M059J (cell line): ENCODE results near the gene CHST15. TPM values are rescaled to one million over a fixed set of nuclear protein-coding genes. Genes with fewer than 3 reads are reported as not detected.

ENCODE experiments used
- DNase-seq: peaks from one replicate; pipeline ENCODE4 v3.0.0-alpha.2; 2012; ENCODE audit warnings: low read depth
- total RNA-seq: library from RNA; depleted of rRNA; stranded (reverse); fragments of >200 nt; shearing (Covaris generic); gene quantifications from 2 replicates; pipeline ENCODE4 v1.2.3, GENCODE V29; 2014; rRNA removed

Gene CHST15, protein sequence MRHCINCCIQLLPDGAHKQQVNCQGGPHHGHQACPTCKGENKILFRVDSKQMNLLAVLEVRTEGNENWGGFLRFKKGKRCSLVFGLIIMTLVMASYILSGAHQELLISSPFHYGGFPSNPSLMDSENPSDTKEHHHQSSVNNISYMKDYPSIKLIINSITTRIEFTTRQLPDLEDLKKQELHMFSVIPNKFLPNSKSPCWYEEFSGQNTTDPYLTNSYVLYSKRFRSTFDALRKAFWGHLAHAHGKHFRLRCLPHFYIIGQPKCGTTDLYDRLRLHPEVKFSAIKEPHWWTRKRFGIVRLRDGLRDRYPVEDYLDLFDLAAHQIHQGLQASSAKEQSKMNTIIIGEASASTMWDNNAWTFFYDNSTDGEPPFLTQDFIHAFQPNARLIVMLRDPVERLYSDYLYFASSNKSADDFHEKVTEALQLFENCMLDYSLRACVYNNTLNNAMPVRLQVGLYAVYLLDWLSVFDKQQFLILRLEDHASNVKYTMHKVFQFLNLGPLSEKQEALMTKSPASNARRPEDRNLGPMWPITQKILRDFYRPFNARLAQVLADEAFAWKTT
- 15.2 and 15.6 TPM in 2 replicates for total RNA-seq

DNA sequence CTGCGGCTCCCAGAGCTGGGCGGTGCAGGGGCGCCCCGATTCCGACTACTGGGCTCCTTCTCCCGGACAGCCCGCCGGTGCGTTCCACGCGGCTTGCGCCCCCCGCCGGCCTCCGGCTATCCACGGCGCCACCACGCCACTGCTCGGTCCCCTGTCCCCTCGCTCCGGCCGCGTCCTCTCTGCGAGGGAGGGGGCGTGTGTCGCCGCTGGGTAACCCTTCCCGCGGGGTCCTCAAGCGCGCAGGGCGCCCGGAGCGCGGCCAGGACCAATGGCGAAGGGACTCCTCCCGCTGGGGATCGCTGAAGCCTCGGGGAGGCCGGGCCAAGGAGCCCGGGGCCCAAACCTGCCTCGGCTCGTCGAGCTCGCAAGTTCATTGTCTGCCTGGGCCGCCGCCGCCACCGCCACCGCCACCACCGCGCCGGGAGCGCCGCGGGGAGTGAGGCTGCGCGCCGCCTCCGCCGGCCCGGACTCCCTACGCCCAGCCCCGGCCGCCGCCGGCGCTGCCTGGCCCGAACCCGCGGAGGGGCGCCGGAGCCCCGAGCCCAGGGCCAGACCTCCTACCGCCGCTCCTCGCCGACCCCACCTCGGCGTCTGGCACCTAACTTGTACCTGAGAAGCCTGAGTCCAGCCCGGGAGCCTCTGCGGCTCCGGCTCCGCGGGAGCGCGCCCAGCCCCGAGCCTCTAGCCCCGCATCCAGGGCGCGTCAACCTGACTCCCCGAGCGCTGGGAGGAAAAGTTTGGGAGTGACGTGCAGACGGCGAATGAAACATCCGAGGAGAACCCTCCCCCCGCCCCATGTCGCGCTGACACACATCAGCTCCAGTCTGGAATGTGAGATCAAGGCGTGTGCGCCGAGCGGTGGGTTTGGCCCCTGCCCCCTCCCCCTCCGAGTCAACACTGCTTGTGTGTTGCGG lies at the start of gene CHST15:
Gene CHST15 (minus strand): TSS at position 739 of the 914 bp plus-strand sequence. CDS start 47,386 bp downstream, outside the sequence.
- DNase-seq: peak; percentile 83

DNA sequence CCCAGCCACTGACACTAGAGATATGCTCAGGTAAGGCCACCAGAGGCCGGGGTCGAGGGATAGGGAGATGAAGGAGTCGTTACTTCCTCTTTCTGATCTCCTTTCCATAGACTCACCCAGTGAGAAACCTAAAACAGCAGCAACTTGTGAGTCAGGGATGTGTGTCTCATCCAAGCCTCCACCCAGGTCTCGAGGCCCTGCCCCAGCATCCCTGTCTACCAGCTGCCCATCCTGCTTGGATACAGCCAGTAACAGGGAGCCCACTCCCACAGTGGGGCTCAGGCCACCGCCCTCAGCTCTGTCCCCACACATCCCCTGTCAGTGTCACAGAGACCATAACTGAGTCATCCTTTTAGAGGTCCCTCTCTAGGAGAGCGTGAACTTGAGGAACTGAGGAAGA lies 49.6 kb upstream of the CHST15 start:
- no peak for DNase-seq

DNA sequence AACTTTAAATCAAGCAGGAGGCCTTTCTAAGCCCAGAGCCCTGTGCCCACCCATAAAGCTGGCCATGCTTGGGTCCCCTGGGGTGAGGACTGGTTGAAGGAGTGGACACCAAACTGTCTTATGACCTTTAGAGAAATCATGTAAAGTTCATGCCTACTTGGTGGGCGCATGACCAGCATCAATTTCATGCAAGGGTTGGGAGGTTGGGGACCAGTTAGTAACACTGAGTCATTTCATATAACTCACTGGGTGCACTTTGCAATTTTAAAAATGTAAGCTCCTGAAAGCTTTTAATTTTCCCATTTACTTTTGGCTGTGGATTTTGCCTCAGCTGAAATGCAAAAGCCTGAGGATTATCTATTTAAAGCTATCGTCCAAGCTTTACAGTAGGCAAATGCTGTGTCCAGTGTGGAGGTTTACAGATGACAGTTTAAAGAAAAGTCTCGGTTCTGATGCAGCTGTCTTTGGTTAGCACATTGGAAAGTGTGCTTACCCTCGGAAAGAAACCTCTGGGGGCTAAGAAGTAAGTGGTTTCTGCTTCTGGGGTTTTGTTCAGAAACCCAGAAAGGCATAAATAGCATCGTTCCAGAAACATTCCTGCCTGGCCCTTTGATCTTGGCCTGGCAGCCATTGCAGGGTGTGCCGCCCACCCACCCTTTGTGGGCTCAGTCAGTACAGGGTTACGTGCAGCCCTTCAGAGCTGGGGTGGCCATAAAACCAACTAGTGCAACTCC lies 48.8 kb upstream of the CHST15 start:
- DNase-seq: no peak

DNA sequence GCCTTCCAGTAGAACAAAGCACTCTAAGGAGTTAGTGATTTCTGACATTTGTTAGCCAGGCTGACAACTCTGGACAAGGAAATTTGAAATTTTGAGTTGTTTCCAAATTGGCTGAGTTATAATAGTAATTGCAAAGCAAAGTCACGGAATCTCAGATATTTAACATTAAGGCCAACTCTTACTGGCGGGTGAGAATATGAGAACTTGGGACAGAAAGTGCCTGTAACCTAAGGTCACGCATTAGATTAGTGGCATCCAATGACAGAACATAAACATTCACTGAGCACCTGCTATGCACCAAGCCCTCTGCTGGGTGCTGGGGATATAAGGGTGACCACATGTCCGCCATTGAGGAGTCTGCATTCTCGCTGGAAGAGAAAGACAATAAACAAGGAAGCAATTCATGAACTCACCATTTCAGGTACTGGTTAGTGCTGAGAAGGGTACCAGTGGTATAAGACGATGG lies 45.5 kb upstream of the CHST15 start:
- DNase-seq: no peak

DNA sequence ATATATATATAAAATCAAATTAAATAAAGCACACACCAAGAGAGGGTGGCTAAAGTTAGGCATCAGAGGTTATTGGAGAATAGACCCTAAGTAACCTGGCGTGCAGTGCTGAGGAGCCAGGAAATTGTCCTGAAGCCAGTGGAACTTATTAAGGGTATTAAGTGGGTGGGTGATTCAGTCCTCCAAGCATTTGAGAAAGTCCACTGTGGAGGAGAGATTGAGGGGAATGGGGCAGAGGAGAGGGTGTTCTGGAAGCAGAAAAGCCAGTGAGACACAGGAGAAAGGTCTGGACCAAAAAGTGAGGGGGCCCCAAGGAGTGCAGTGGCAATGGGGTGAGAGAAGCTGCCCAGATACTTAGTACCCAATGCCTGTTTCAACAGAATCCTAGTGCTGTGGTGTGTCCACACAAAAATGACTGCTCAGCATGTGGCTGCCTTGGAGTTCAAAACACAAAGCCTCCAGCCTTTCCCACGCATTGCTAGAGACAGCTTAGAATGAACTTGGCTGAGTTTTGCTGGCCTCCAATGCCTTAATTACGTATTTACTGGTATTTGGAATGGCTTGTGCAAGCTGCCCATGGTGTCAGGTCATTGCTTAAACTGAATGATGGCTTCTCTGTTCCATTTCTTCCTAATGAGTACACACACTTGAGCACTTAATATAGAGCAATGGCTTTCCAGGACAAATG lies 44.9 kb upstream of the CHST15 start:
- DNase-seq: no peak

DNA sequence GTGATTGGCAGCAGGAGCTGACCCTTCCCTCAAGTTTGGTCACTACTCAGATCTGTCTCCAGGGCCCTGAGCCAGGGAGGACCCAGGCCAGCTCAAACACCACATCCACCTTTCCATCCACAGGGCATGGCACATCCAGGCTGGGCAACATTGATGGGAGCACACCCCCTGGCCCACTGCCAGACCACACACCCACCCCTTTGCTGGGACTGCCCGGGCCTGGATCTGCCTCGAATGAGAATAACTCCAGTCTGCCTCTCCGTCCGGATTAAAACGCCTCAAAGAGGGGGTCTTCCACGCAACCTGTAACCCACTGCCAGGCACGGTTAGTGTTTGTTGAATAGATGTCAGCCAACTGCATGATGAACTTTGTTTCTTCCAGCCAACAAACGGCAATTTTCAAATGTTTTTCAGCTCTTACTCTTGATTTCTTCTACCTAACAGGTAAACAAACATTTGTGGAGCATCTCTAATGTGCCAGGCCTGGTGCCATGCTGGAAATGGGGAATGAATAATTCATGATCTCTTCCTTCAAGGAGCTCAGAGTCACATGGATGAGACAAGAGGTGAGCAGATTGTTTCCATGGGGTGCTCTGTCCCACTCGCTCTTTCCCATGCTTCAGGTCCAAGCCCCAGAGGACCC lies 41.0 kb upstream of the CHST15 start:
- DNase-seq: no peak

DNA sequence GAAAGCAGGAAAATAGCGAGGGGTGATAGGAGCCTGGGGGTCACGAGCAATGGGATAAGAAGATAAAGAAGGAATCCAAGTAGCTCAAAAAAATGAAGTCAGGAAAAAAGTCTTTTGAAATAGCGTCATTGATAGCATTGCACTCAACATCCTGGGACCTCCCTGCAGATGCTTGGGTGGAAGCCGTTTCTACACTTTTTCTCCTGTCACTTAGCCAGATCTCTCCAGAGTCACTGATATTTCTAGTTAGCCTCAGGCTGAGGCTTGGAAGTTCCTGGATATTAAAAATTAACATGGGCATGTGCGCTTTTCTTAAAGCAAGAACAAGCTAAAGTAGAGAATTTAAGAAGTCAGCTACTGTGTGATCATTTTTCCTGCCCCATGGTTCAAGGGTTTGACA lies 39.5 kb upstream of the CHST15 start:
- DNase-seq: no peak

DNA sequence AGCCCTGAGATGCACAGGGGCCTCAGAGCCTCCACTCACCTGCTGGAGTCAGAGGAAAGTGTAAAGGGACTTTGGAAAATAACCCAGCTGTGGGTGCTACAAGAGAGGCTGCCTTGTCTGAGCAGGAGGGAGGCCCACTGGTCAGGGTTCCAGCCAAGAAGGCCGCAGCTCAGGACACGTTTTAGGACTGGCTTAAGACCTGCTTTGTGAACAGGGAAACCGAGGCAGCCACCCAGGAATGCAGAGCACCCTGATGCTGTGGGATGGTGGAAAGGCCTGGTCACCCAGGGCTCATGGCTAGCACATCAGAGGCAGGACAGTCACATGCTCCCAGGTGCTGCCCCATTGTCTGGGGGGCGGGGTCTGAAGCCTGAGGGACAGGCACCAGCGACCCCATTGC lies 38.9 kb upstream of the CHST15 start:
- no peak for DNase-seq

DNA sequence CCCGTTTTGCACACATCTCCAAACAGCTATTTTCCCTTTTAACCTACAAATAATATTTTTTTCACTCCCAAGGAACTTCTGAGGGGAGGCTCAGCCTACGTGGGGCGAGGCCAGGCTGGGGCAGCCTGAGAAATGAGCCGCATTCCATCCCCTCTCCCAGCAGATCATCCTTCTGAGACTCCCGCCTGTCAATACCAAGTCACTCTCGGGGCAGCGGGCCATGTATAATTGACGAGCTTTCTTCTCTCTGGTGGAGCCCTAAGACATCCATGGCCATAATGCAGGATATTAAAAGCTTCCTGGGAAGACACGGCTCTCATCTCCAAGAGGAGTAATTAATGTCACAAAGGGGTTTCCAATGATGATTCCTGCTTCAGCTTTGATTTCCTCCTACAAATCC lies 37.8 kb upstream of the CHST15 start:
- no peak for DNase-seq

DNA sequence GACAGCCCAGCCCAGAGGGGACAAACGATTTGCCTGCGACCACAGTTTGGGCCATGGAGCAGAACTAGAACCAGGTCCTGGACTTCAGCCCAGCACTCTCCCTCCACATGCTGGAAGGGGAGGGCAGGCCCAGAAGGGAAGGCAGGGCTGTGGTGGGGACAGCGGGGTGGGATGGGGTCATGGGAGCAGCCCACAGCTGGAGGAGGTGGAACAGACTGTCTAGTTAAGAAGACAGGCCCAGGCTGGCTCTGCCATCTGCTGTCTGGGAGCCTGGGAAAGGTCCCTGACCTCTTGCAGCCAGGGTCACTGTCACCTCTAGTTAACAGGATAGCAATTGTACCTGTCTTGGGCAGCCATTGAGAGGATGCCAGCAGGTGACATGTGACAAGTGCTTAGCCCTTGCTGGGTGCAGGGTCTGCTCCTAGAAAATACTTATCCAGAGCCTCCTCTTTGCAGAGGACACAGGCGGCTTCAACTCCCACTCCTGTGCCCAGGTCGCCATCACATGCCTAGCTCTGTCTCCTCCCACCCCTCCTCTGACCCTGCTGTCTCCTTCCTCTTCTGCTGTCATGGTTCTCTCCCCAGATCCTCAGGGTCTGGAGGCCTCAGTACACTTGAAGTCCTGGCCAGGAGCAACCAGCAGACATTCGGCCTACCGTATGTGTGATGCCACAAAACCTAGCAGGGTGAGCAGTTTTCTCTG lies 37.0 kb upstream of the CHST15 start:
- DNase-seq: no peak

DNA sequence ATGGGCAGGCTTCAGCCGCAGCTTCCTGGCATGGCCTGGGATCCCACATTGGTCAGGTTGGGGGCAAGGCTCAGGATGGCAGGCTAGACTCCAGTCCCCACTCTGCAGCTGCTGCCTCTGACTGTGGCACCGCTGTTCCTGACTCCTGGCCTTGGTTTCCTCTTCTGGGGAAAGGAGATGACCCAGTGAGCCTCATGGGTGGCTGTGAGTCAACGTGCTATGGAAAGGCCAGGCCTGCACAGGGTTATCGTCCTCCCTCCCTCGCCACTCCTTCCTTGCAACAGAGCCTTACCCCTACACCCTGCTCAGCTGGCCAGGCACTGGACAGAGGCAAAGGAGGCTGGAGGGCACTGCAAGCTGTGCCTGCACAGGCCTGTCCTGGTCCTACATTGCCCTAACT lies 36.1 kb upstream of the CHST15 start:
- no peak for DNase-seq

DNA sequence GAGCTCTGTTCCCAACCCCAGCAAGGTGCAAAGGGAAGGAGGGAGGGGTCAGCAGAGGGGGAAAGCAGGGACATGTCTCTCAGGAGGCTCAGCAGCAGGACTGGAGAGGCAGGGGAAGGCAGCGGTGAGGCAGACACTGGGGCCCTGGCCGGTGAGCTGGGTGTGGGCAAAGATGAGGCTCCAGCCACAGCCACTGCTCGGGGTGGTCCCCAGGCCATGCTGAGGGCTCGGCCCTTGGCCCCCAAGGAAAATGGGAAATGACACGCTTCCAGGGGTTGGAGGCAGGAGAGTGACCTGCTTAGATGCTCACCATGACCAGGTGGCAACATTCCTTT lies 35.4 kb upstream of the CHST15 start:
- no peak for DNase-seq

DNA sequence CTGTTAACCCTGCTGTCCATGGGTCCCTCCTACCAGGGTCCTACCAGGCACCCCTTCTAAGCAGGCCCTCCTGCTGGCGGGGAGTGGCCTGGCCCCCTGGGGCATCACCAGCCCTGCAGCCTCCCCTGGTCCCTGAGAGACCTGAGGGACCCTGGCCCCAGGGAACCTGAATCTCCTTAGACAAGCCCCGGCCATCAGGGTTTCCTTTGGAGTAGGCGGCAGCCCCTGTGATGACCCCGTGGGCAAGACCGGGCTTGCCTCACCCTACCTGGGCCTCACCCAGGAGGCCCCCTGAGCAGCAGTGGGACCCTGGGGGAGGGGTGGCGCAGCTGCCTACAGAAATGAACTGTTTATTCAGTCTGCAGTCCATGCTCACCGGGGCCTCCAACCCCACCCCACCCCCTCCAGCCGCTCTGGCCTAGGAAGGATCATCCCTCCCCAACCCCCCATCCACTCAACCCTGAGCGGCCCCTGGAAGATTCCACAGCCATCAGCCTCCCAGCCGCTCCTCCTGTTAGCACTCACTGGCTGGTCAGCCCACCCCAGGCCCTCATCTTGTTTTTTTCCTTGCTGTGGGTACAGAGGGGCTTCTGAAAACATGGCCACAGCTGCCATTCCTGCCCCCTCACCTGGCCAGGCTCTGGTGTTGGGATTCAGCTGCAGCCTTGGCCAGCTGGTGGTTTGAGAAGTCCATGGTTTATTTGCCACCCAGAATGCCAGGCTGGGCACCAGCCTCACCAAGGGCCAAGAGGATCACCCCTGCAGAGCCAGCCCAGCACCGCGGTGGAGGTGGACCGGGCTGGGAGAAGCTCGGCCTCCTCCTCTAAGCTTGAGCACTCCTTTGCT lies 34.8 kb upstream of the CHST15 start:
- no peak for DNase-seq

DNA sequence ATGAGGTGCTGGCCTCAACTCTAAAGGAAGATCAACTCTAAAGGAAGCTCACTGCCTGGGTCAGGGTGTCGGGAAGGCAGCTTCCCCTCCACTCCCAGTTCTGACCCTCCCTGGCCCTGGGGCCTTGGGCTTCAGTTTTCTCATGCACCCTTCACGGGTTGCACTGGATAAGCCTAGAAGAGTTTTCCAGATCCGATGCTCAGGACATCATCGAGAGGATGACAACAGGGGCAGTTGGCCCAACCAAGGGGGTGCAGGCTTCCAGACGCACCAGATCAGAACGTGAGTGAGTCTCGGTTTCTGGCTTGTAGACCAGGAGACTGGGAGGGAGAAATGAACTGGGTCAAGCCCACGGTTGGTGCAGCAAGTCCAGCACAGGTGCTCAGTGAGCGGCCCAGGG lies 34.2 kb upstream of the CHST15 start:
- DNase-seq: no peak

DNA sequence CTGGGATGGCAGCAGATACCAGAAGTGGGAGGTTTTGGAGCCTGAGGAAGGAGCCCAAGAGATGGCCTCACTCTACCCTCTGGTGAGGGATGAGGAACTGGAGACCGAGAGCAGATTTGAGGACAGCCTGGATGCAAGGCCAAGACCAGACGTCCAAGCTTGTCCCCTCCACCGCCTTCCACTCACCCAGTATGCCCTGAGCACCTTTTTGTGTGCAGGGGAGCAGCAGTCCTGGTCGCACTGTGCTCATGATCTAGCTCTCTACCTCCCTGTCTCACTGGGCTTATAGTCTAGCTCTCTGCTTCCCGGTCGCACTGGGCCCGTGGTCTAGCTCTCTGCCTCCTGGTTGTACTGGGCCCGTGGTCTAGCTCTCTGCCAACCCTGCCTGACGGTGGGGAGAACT lies 33.6 kb upstream of the CHST15 start:
- no peak for DNase-seq

DNA sequence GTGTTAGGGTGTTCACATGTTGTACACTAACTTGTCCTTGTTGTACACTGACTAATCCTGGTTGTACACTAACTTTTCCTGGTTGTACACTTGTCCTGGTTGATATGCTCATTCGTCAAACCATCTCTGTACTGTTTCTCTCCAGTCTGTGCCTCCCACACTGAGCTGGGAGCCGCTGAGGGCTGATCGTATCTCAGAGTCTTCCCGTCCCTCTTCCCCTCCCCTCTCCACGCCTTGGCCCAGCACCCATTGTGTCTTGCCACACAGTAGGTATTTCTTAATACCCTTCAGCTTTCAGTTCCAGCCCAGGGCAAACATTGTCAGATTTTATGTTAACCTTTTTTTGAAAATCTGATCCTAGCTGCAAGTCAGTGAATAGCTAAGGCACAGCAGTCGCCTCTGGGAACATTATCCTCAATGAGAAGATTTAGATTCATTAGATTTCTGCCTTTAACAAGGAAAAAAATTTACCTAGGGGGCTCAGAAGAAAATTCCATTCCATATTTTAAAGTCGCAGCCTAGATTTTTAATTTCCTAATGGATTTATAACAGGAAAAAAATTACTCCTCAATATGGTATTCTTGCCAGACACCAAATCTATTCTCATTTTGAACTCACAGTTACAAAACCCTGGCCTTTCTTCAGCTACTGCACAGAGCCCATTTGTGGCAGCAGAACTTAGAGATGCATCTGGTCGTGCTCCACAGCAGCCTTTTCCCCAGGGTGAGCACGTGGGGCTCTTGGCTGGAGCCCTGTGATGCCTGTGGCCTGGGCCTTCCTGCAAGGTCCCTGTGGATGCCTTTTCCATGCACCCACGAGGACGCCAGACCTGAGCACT lies 33.0 kb upstream of the CHST15 start:
- DNase-seq: no peak

DNA sequence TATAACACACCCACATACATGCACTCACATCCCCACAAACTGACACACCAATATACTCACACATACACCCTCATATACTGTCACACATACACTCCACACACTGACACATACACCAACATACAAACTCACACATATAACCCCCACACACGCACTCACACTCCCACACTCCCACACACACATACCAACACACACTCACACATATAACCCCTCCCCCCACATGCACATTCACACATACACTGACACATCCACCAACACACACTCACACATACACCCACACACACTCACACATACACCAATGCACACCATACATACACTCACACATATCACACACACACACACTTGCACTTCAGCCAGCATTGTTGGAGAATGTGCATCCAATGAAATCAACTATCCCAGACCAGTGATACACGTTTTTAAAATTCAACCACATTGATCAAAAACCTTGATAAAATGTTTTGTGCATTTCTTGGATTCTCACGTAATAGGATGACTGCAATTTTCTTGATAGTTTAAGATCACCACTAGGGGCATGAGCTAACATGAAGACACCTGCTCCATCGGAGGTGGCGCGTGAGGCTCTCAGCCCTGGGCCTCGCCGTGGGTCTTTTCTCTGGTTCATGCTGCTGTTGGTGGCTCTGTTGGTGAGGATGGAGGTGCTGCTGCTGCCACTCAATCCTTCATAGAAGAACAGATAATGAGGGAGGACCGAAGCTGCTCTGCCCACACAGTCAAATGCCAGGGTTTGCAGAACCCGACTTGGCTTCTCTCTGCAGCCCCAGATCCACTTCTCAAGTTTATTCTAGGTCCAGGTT lies 32.1 kb upstream of the CHST15 start:
- peak; percentile 77 for DNase-seq
